ENCODE results near the gene AP5S1. TPM values are rescaled to one million over a fixed set of nuclear protein-coding genes. Genes with fewer than 3 reads are reported as not detected.

The AP5S1 gene
- total and polyA plus RNA-seq, 2 of the 13 experiments (the other 11 are each of a cell fraction or from before 2014, with no cell fraction given), result 7.9 to 23.2 TPM

DNA sequence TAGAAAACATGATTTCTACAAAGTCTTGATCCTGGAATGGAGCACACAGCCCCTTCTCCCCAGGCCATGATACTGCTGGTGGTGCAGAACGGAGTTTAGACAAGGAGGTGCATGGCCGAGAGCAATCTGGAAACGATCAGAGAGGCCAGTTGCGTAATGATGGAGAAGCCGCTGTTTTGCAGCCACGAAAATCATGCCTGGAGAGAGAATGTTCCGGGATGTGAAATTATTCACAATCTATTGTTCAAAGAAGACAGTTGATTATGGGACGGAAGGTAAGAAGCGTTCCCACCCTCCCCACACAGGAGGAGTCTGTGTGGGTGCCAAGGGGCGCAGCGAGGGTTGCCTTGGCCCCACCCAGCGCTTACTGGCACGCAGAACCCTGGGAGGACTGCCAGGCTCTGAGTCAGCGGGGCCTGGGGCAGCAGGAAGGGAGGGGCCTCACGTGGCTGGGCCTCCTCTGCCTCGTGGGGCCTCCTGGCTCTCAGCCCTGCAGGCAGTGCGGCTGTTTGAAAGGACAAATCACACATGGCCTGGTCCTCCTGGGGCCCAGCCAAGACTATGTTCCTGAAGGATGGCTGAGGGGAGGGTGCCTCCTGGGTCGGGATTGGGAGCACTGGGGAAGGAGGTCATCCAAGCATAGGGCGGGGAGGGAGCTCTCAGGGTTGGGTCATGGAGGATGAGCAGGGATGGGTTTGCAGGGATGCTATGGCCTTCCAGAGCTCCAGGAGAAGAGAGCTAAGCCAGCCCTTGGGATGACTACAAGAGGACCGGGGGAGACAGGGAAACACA, 8.7 kb upstream of the AP5S1 start (continued):
- TF ChIP-seq SNRNP70 (IDR thresholded peaks at IDR 0.05; ENCODE audit: low read depth, low read length) (no peak), ZKSCAN8 (CRISPR knock-in tag; IDR thresholded peaks at IDR 0.05; ENCODE audit: borderline replicate concordance) (peak; percentile 90), ZNF235 (CRISPR knock-in tag; IDR thresholded peaks at IDR 0.05; ENCODE audit: borderline replicate concordance) (0 out of 2 replicates have a peak, but pooled peaks have one; percentile 1), TBL1XR1 (IDR thresholded peaks at IDR 0.05; ENCODE audit: borderline replicate concordance, low read length, partially characterized antibody) (peak; percentile 72), ZBTB38 (CRISPR knock-in tag; IDR thresholded peaks at IDR 0.05) (peak; percentile 94), ZNF776 (CRISPR knock-in tag; IDR thresholded peaks at IDR 0.05) (no peak; the same call in 1 of the 2 replicates), ZSCAN29 (CRISPR knock-in tag; conservative IDR thresholded peaks at IDR 0.05) (peak; percentile 86; the same call in 1 of the 2 replicates), ZSCAN21 (CRISPR knock-in tag; IDR thresholded peaks at IDR 0.05; ENCODE audit: borderline replicate concordance) (peak; percentile 94; the same call in 1 of the 2 replicates), ZNF260 (CRISPR knock-in tag; IDR thresholded peaks at IDR 0.05; ENCODE audit: borderline replicate concordance, low read depth) (no peak), ZNF543 (CRISPR knock-in tag; IDR thresholded peaks at IDR 0.05) (peak; percentile 95), ZNF577 (CRISPR knock-in tag; IDR thresholded peaks at IDR 0.05; ENCODE audit: borderline replicate concordance, low read depth) (no peak), RBFOX2 (IDR thresholded peaks at IDR 0.05; ENCODE audit: low read depth, low read length) (peak; percentile 77), ZSCAN20 (CRISPR knock-in tag; IDR thresholded peaks at IDR 0.05; ENCODE audit: borderline replicate concordance) (0 out of 2 replicates have a peak, but pooled peaks have one; percentile 79), STAG1 (CRISPR knock-in tag; IDR thresholded peaks at IDR 0.05) (peak; percentile 22; the same call in 1 of the 2 replicates), PAX8 (CRISPR knock-in tag; IDR thresholded peaks at IDR 0.05; ENCODE audit: borderline replicate concordance) (peak; percentile 86; the same call in 1 of the 2 replicates), ZNF709 (CRISPR knock-in tag; IDR thresholded peaks at IDR 0.05) (peak; percentile 90), BRCA1 (CRISPR knock-in tag; IDR thresholded peaks at IDR 0.05) (peak; percentile 92; the same call in 1 of the 2 replicates), SKI (IDR thresholded peaks at IDR 0.05; ENCODE audit: partially characterized antibody) (peak; percentile 32)
- TF ChIP-seq, protein P1, sequence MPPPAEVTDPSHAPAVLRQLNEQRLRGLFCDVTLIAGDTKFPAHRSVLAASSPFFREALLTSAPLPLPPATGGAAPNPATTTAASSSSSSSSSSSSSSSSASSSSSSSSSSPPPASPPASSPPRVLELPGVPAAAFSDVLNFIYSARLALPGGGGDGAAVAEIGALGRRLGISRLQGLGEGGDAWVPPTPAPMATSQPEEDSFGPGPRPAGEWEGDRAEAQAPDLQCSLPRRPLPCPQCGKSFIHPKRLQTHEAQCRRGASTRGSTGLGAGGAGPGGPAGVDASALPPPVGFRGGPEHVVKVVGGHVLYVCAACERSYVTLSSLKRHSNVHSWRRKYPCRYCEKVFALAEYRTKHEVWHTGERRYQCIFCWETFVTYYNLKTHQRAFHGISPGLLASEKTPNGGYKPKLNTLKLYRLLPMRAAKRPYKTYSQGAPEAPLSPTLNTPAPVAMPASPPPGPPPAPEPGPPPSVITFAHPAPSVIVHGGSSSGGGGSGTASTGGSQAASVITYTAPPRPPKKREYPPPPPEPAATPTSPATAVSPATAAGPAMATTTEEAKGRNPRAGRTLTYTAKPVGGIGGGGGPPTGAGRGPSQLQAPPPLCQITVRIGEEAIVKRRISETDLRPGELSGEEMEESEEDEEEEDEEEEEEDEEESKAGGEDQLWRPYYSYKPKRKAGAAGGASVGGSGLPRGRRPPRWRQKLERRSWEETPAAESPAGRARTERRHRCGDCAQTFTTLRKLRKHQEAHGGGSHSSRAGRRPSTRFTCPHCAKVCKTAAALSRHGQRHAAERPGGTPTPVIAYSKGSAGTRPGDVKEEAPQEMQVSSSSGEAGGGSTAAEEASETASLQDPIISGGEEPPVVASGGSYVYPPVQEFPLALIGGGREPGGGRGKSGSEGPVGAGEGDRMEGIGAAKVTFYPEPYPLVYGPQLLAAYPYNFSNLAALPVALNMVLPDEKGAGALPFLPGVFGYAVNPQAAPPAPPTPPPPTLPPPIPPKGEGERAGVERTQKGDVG (CRISPR knock-in tag; IDR thresholded peaks at IDR 0.05; ENCODE audit: borderline replicate concordance), result peak; percentile 92; the same call in 1 of the 2 replicates
- TF ChIP-seq, protein P2, sequence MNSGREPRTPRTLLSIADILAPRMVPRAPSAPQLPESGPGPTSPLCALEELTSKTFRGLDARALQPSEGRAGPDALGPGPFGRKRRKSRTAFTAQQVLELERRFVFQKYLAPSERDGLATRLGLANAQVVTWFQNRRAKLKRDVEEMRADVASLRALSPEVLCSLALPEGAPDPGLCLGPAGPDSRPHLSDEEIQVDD (CRISPR knock-in tag; IDR thresholded peaks at IDR 0.05; ENCODE audit: borderline replicate concordance), result peak; percentile 88; the same call in 1 of the 2 replicates
- TF ChIP-seq, protein P3, sequence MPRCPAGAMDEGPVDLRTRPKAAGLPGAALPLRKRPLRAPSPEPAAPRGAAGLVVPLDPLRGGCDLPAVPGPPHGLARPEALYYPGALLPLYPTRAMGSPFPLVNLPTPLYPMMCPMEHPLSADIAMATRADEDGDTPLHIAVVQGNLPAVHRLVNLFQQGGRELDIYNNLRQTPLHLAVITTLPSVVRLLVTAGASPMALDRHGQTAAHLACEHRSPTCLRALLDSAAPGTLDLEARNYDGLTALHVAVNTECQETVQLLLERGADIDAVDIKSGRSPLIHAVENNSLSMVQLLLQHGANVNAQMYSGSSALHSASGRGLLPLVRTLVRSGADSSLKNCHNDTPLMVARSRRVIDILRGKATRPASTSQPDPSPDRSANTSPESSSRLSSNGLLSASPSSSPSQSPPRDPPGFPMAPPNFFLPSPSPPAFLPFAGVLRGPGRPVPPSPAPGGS (CRISPR knock-in tag; IDR thresholded peaks at IDR 0.05), result peak; percentile 99
- TF ChIP-seq, protein P4, sequence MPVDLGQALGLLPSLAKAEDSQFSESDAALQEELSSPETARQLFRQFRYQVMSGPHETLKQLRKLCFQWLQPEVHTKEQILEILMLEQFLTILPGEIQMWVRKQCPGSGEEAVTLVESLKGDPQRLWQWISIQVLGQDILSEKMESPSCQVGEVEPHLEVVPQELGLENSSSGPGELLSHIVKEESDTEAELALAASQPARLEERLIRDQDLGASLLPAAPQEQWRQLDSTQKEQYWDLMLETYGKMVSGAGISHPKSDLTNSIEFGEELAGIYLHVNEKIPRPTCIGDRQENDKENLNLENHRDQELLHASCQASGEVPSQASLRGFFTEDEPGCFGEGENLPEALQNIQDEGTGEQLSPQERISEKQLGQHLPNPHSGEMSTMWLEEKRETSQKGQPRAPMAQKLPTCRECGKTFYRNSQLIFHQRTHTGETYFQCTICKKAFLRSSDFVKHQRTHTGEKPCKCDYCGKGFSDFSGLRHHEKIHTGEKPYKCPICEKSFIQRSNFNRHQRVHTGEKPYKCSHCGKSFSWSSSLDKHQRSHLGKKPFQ (CRISPR knock-in tag; IDR thresholded peaks at IDR 0.05; ENCODE audit: insufficient replicate concordance), result peak; percentile 61

Measured in HepG2 (cell line).